Pons (tissue), 1 donor: Measurements from ENCODE around the gene JUP.
"Not testable (repeated sequence)": the region's sequence is repeated elsewhere in the genome, so short reads cannot be mapped to it uniquely, and the experiment has no call there.

ENCODE experiments used
- DNase-seq: peaks from one replicate; pipeline ENCODE4 v3.0.0-alpha.2; 2016; ENCODE audit warnings: low spot score

JUP gene

GRCh38 chr17:41786227-41787020 lies at the start of gene JUP:
Gene JUP, minus strand, starts transcription at chr17:41786711. Its CDS starts 14,857 bp downstream, at chr17:41771854.
- DNase-seq: peak; percentile 100

GRCh38 chr17:41835800-41836549 lies 49.5 kb upstream of the JUP start, which contains the start of gene NT5C3B:
Gene NT5C3B, minus strand, starts transcription at chr17:41836232. Its CDS starts 39 bp downstream, at chr17:41836193.
- peak; percentile 28 for DNase-seq

- no peak for DNase-seq
These were observed 48.8 kb upstream of the JUP start for GRCh38 chr17:41835214-41835799.

GRCh38 chr17:41829961-41830360 lies 43.5 kb upstream of the JUP start:
- DNase-seq: not testable (repeated sequence)

GRCh38 chr17:41825175-41825845 lies 38.8 kb upstream of the JUP start:
- DNase-seq: no peak

GRCh38 chr17:41824086-41824485 lies 37.6 kb upstream of the JUP start:
- no peak for DNase-seq

- no peak for DNase-seq
These were observed 37.1 kb upstream of the JUP start for GRCh38 chr17:41823580-41823979.

GRCh38 chr17:41823141-41823524 lies 36.6 kb upstream of the JUP start:
- DNase-seq: no peak

- no peak for DNase-seq
These were observed 36.0 kb upstream of the JUP start for GRCh38 chr17:41822216-41823140.

GRCh38 chr17:41821776-41822175 lies 35.3 kb upstream of the JUP start:
- DNase-seq: no peak

GRCh38 chr17:41818024-41818423 lies 31.5 kb upstream of the JUP start:
- DNase-seq: no peak

GRCh38 chr17:41816637-41817320 lies 30.3 kb upstream of the JUP start:
- no peak for DNase-seq

- no peak for DNase-seq
These were observed 27.7 kb upstream of the JUP start for GRCh38 chr17:41814195-41814594.

GRCh38 chr17:41813699-41814124 lies 27.2 kb upstream of the JUP start:
- no peak for DNase-seq

- DNase-seq: no peak
These were observed 26.7 kb upstream of the JUP start for GRCh38 chr17:41813152-41813680.

- no peak for DNase-seq
These were observed 26.1 kb upstream of the JUP start, which contains the start of gene FKBP10 for GRCh38 chr17:41812381-41813151. Gene FKBP10, plus strand, starts transcription at chr17:41813004. Its CDS starts 31 bp downstream, at chr17:41813035.

- DNase-seq: peak; percentile 41
These were observed 25.3 kb upstream of the JUP start, which contains the start of gene P3H4 for GRCh38 chr17:41811549-41812380. Gene P3H4, minus strand, starts transcription at chr17:41811949. Its CDS starts 34 bp downstream, at chr17:41811915.
